T-helper 2 cell treated with Interferon-gamma antibody and Interleukin-4, amounts not matched to agents 5 μg/mL and 100 μg/mL, for 36 hours (primary cell): ENCODE results near the gene MTHFR.

Experiments used
- DNase-seq: peaks from one replicate; pipeline ENCODE4 v3.0.0; 2021; ENCODE audit warnings: low spot score
- H3K27ac Mint-ChIP-seq: one replicate; pipeline ENCODE4 v1.8.0; 2021; ENCODE audit warnings: mild to moderate bottlenecking, mixed read lengths
- H3K27me3 Mint-ChIP-seq: one replicate; pipeline ENCODE4 v1.8.0; 2021; ENCODE audit warnings: low read depth, mixed read lengths
- H3K36me3 Mint-ChIP-seq: one replicate; pipeline ENCODE4 v1.8.0; 2021; ENCODE audit warnings: low read depth, mixed read lengths
- H3K4me1 Mint-ChIP-seq: one replicate; pipeline ENCODE4 v1.8.0; 2021; ENCODE audit warnings: low read depth, mixed read lengths
- H3K4me3 Mint-ChIP-seq: one replicate; pipeline ENCODE4 v1.8.0; 2022; ENCODE audit warnings: mild to moderate bottlenecking, moderate library complexity, mixed read lengths
- H3K9me3 Mint-ChIP-seq: one replicate; pipeline ENCODE4 v1.8.0; 2021; ENCODE audit warnings: mixed read lengths

The MTHFR gene

DNA sequence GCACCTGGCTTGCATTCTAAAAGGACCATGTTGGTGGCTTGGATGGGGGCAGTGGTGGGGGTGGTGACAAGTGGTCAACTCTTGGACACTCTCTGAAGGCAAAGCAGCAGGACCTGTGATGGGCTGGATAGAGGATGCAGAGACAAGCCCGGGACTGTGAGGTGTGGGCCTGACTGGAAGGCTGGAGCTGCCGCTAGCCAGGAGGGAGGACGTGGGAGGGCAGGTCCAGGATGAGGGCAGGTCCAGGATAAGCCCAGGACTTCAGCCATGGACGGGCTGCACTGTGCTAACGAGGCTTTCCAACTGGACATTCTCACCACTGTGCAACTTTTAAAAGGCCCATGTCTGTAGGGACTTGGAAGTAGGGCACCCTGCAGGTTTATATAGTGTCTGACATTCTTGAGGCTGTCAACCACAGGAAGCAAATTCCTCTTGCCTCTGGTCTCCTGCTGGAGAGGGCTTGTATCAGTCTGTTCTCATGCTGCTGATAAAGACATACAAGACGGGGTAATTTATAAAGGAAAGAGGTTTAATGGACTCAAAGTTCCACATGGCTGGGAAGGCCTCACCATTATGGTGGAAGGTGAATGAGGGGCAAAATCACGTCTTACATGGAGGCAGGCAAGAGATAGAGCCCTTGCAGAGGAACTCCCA is 52.1 kb downstream of the MTHFR start:
- no peak for DNase-seq
- no peaks in the 10 kb centered on the region for H3K9me3 Mint-ChIP-seq
- peaks cover 9% of the 10 kb centered on the region for H3K27me3 Mint-ChIP-seq
- no peak overlapping the region for H3K4me3 Mint-ChIP-seq
- no peak overlapping the region for H3K27ac Mint-ChIP-seq
- peaks cover 4% of the 10 kb centered on the region for H3K36me3 Mint-ChIP-seq
- peaks cover 8% of the 10 kb centered on the region for H3K4me1 Mint-ChIP-seq

DNA sequence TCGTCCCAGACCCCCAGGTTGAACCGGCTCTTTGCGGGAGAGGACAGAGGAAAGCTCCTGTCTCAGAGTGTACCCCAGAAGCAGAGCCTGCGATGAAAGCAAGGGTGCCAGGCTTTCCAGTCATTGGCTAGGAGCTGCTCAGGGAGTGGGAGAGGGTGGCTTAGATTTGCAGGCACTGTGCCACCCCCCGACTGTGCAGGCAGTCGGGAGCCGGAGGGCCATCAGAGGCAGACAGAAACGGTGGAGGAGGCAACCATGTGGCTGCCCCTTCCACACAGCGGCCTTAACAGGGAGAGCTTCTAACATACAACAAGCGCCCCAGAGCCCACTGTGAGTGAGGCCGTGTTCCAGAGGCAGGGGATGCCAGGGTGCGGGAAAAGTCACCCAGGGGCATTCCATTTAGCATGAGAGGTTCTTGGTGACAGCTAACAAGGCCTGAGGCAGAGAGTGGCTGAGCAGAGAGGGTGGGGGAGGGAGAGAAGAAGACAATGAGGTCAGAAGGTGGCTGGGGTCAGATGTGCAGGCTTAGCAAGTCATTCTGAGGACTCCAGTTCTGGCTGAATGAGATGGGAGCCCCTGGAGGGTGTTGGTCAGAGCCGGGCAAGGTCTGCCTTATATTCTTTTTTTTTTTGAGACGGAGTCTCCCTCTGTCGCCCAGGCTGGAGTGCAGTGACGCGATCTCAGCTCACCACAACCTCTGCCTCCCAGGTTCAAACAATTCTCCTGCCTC is 53.2 kb downstream of the MTHFR start:
- Mint-ChIP-seq H3K27me3 (peaks cover 7% of the 10 kb centered on the region), H3K9me3 (no peaks in the 10 kb centered on the region), H3K4me3 (no peak overlapping the region), H3K4me1 (peaks cover 8% of the 10 kb centered on the region), H3K27ac (no peak overlapping the region), H3K36me3 (peaks cover 4% of the 10 kb centered on the region)
- no peak for DNase-seq

DNA sequence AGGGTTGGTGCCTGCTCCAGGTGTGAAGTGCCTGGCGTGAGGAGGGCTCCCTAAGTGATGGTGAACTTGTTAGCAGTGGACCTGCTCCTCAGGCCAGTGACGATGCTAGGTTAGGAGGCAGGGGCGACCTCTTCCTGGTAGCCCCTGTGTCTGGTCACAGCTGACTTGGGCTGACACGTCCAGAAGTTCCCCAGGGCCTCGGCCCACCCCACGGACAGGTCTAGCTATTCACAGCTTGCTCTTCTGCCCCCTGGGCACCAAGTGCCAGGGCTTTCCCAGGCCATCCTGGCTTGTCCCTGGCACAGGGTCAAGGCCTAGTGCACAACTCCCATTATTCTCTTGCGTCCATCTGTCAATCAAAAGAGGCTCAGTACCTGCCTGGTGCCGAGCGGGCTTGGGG is 54.7 kb downstream of the MTHFR start:
- peaks cover 4% of the 10 kb centered on the region for H3K36me3 Mint-ChIP-seq
- no peak overlapping the region for H3K4me3 Mint-ChIP-seq
- H3K4me1 Mint-ChIP-seq, result peaks cover 8% of the 10 kb centered on the region
- no peaks in the 10 kb centered on the region for H3K9me3 Mint-ChIP-seq
- H3K27ac Mint-ChIP-seq, result no peak overlapping the region
- DNase-seq, result no peak
- peaks cover 3% of the 10 kb centered on the region for H3K27me3 Mint-ChIP-seq

DNA sequence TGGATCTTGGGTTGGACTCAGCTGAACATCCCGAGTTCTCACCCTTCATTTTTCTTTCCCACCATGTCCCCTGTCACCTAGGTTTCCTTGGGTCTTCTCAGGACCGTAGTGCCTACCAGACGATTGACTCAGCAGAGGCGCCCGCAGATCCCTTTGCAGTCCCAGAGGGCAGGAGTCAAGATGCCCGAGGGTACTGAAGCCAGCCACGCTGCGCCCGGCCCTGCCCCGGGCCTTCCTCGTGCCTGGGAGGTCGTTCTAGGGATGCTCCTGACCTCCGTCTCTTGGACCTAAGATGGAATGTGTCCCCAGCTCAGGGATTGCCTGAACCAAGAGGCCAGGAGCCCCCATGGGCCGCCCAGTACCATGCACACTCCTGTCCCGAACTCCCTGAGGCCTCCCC is 55.8 kb downstream of the MTHFR start:
- no peak for DNase-seq
- Mint-ChIP-seq H3K4me3 (no peak overlapping the region), H3K9me3 (no peaks in the 10 kb centered on the region), H3K27me3 (no peaks in the 10 kb centered on the region), H3K36me3 (peaks cover 8% of the 10 kb centered on the region), H3K27ac (no peak overlapping the region), H3K4me1 (peaks cover 12% of the 10 kb centered on the region)

DNA sequence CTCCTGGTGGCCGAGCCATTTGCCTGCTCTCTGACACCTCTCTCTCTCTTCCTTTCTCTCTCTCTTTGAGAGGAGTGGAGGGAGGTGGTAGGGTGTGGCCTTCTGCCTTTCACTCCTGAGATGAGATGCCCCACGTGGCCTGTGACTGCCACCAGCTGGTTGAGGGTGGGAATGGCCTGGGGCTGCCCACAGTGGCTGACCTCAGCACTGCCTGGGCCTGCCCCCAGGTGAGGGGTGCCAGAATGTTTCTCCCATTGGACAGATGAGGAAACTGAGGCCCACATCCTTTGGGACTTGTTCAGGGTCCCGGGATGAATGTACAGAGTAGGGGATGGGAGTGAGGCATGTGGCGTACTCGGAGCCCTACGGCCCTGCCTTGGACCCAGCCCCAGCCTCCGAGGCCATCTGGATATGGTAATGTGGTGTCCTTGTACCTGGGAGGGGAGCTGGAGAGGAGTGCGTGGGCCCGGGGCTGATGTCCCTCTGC is 56.5 kb downstream of the MTHFR start:
- Mint-ChIP-seq H3K36me3 (peaks cover 10% of the 10 kb centered on the region), H3K4me3 (no peak overlapping the region), H3K27ac (peak overlapping the region; percentile 80), H3K27me3 (no peaks in the 10 kb centered on the region), H3K4me1 (peaks cover 12% of the 10 kb centered on the region), H3K9me3 (no peaks in the 10 kb centered on the region)
- no peak for DNase-seq

DNA sequence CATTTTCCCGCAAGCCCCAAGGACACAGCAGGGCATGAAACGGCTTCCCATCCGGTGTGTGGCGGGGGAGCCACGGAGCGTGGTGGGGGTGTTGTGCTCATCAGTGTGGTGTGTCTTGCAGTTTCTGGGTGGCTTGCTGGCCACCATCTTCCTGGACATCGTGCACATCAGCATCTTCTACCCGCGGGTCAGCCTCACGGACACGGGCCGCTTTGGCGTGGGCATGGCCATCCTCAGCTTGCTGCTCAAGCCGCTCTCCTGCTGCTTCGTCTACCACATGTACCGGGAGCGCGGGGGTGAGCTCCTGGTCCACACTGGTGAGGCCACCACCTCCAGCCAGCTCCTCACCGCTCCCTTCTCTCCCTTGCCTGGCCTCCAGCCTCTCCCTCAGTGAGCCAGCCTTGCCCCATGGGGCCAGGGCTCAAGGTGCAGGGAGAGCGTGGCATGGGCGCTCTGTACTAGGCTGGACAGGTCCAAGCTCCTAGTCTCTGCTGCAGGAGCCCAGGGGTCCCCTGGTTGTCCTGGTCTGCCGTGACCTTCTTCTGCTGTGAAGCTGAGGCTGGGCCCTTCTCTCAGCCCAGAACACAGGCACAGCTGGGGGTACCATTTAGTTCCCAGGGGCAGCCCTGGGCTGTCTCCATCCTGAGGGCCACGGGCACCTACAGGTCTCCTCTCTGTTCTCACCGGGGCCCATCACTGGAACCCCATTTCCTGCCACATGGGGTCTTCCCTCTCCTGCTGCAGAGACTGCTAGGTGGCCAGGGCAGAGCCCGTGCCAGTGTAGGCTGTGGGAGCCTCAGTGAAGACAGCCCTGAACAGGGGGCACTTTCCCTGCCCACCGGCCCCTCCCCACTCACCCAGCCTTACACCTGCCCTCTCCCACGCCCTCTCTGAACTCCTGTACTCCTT is 57.2 kb downstream of the MTHFR start:
- Mint-ChIP-seq H3K4me3 (no peak overlapping the region), H3K36me3 (peaks cover 10% of the 10 kb centered on the region), H3K9me3 (no peaks in the 10 kb centered on the region), H3K4me1 (peaks cover 12% of the 10 kb centered on the region), H3K27me3 (no peaks in the 10 kb centered on the region), H3K27ac (peak overlapping the region; percentile 80)
- DNase-seq, result no peak

DNA sequence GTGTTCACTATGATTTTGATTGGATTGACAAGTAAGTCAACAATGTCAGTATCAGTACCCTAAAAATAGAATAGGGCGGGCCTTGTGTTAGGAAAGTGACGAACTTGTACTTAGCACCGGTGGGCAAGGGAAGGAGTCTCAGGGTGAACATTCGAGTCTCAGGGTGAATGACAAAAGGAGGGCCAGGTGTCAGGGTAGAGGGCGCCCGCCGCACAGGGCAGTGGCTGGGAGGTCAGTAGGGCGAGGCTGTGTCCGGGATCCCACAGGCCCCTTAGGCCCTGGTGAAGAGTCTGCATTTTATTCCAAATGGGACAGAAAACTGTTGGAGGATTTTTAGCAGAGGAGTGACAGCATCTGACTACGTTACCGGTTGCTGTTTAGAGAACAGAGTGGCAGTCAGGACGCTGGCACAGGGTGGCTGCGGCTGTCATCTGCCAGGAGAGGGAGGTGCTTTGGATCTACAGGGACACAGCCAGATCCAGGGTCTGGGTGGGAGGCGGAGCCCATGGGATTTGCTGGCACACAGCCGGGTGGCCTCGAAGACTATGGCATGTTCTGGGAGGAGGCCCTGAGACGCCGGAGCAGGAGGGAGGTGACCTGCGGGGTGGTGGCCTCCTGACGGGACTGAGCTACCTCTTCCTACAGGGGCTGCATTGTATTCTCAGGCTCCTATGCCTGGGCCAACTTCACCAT is 58.8 kb downstream of the MTHFR start:
- no peak for DNase-seq
- Mint-ChIP-seq H3K4me3 (no peak overlapping the region), H3K9me3 (no peaks in the 10 kb centered on the region), H3K4me1 (peaks cover 17% of the 10 kb centered on the region), H3K36me3 (peaks cover 17% of the 10 kb centered on the region), H3K27me3 (peaks cover 3% of the 10 kb centered on the region), H3K27ac (no peak overlapping the region)

DNA sequence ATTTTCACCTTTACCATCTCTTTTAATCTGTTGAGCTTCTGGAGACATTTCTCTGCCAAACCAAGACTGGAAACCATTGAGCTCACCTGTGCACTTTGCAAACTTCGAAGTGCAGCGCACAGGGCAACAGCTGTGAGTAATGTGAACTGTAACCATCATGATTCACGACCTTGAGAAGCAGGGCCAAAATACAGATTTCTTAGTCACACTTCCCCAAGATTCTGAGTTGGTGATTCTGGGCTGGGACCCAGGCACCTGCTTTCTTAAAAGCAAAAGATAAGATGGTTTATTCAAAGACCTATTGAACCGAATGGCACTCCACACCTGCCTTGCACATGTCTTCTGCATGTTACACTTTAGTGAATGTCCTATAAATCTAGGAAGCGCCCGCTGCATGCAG is 59.7 kb downstream of the MTHFR start:
- peaks cover 17% of the 10 kb centered on the region for H3K36me3 Mint-ChIP-seq
- peaks cover 26% of the 10 kb centered on the region for H3K4me1 Mint-ChIP-seq
- DNase-seq, result no peak
- no peaks in the 10 kb centered on the region for H3K9me3 Mint-ChIP-seq
- H3K27ac Mint-ChIP-seq, result peak overlapping the region; percentile 22
- no peak overlapping the region for H3K4me3 Mint-ChIP-seq
- H3K27me3 Mint-ChIP-seq, result peaks cover 3% of the 10 kb centered on the region

DNA sequence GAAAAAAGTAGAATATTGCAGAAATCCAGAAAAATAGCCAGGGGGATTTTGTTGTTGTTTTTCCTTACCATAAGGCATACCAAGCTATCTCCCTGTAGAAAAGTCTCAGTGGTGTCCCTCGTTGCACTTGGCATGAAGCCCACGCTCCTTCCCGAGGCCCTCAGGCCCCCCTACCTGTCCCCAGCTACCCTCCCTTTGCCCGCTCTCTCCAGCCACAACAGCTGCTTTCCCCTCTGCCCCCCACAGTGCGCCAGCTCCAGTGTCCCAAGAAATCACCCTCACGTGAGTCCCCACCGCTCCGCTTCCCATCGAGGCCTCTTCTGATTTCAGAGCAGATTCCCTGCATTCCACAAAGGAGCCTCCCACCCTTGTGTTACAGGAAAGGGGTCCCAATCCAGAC is 61.5 kb downstream of the MTHFR start:
- peaks cover 42% of the 10 kb centered on the region for H3K4me1 Mint-ChIP-seq
- H3K27ac Mint-ChIP-seq, result no peak overlapping the region
- no peaks in the 10 kb centered on the region for H3K9me3 Mint-ChIP-seq
- no peak for DNase-seq
- peaks cover 19% of the 10 kb centered on the region for H3K36me3 Mint-ChIP-seq
- no peak overlapping the region for H3K4me3 Mint-ChIP-seq
- H3K27me3 Mint-ChIP-seq, result peaks cover 7% of the 10 kb centered on the region

DNA sequence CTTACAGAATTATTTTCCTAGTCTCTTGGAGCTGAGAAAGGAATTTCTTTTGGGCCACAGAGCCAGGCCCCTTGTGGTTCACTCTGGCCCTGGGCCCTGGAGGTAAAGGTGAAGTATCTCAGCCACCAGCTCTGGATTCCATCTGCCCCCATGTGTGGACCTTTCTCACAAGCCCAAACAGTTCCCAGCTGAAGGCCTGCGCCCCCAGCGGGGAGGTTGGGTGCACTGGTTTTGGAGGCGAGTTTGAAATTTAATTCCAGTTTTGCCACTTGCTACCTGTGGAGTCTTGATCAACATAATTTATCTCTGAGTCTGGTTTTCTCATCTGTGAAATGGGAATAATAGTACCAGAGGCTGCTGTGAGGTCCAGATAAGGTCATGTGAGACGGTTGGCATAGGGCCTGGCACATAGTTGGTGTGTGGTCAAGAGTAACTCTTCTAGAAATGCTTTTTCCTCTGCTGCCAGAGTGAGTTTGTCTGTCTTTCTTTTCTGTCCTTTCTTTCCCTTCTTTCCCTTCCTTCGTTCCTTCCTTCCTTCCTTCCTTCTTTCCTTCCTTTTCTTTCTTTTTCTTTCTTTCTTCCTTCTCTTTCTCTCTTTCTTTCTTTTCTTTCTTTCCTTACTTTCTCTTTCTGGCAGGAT is 63.7 kb downstream of the MTHFR start:
- Mint-ChIP-seq H3K36me3 (peaks cover 26% of the 10 kb centered on the region), H3K27me3 (peaks cover 18% of the 10 kb centered on the region)

DNA sequence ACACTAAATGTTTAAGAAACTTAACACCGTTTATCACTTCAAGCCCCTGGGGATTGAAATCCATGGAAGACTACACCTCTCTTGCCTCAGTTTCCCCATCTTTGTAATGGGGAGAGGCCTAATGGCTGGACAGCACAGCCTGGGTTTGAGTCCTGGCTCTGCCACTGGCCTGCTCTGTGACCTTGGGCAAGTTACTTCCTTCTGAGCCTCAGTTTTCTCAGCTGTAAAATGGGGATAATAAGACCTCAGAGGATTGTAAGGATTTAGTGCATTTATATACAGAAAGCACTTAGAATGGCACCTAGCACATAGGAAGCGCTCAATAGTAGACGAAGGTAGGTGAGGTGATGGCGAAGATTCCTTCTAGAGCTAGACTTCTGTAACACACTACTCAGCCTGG is 64.3 kb downstream of the MTHFR start:
- Mint-ChIP-seq H3K27me3 (peaks cover 18% of the 10 kb centered on the region), H3K4me1 (peaks cover 63% of the 10 kb centered on the region), H3K4me3 (peak overlapping the region; percentile 79), H3K36me3 (peaks cover 26% of the 10 kb centered on the region), H3K9me3 (no peaks in the 10 kb centered on the region), H3K27ac (no peak overlapping the region)
- DNase-seq, result no peak

More for the DNA sequence above, 63.7 kb downstream of the MTHFR start:
- Mint-ChIP-seq H3K9me3 (no peaks in the 10 kb centered on the region), H3K4me3 (peak overlapping the region; percentile 79), H3K27ac (no peak overlapping the region), H3K4me1 (peaks cover 59% of the 10 kb centered on the region)
- no peak for DNase-seq

DNA sequence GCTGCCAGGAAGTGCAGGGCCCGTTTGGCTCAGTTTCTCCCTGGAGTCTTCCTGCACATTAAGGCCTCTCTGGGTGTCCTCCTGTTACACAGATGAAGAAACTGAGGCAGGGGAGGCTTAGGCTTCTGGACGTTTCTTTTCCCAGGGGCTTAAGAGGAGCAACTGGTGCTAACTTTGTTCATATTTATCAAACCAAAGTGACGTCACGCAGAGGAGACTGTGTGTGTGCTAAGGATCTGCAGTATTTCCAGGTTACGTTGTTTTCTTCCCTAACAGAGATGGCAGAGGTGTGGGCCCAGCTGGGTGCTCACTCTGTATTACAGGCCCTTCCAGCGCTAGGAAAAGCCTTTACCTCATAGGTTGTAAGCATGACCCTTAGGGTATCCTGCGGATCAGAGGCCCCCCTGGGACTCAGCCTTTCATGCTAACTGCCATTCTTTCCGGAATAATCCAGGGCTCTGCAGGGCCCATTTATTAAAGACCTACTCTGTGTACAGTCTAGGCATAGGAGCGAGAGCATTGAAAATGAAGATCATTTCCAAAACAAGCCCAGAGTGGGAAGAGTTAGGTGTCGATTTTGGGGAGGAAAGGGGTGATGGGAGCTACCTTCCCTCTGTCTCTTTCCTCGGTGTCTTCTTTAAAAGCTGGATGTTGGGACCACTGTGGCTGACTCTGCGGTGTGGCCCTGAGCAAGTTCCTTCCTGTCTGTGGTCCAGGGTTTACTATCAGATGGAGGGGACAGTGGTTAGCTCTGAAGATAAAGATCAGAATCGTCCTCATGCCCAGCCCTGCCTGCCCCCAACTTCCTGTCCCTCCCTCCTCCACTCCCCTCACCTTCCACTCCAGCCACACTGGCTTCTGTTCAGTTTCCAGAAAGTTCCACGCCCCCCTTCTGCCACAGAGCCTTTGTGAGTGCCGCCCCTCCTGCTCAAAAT is 65.2 kb downstream of the MTHFR start:
- peak; percentile 43 for DNase-seq
- Mint-ChIP-seq H3K27ac (peak overlapping the region; percentile 27), H3K9me3 (no peaks in the 10 kb centered on the region), H3K4me1 (peaks cover 63% of the 10 kb centered on the region), H3K4me3 (peak overlapping the region; percentile 79), H3K36me3 (peaks cover 22% of the 10 kb centered on the region), H3K27me3 (peaks cover 18% of the 10 kb centered on the region)
